GM19328 (cell line): ENCODE results near the gene THSD4.
"Not testable (repeated sequence)": the region's sequence is repeated elsewhere in the genome, so short reads cannot be mapped to it uniquely, and the experiment has no call there.

Experiments
- ATAC-seq: cut with Tn5 transposase; IDR thresholded peaks from one replicate; pipeline ENCODE4 v1.9.1; 2021; ENCODE audit warnings: mild to moderate bottlenecking, moderate library complexity; ENCODE audit not compliant: unreplicated experiment

THSD4 gene

GRCh38 chr15:71143373-71144310 lies 28.4 kb downstream of the THSD4 start:
- ATAC-seq: no peak

GRCh38 chr15:71145648-71146047 lies 30.4 kb downstream of the THSD4 start:
- ATAC-seq: no peak

- no peak for ATAC-seq
Observed at GRCh38 chr15:71146580-71146982, 31.3 kb downstream of the THSD4 start.

GRCh38 chr15:71148048-71148447 lies 32.8 kb downstream of the THSD4 start:
- no peak for ATAC-seq

- ATAC-seq: no peak
Observed at GRCh38 chr15:71149646-71150557, 34.6 kb downstream of the THSD4 start.

- no peak for ATAC-seq
Observed at GRCh38 chr15:71151081-71151480, 35.8 kb downstream of the THSD4 start.

GRCh38 chr15:71152542-71152941 lies 37.3 kb downstream of the THSD4 start:
- no peak for ATAC-seq

GRCh38 chr15:71153823-71154524 lies 38.7 kb downstream of the THSD4 start:
- ATAC-seq: no peak

GRCh38 chr15:71154607-71155200 lies 39.4 kb downstream of the THSD4 start:
- ATAC-seq: no peak

GRCh38 chr15:71155534-71155933 lies 40.3 kb downstream of the THSD4 start:
- ATAC-seq: no peak

GRCh38 chr15:71160976-71161375 lies 45.7 kb downstream of the THSD4 start:
- ATAC-seq: no peak

- ATAC-seq: no peak
Observed at GRCh38 chr15:71162309-71162708, 47.0 kb downstream of the THSD4 start.

- not testable (repeated sequence) for ATAC-seq
Observed at GRCh38 chr15:71164606-71165005, 49.3 kb downstream of the THSD4 start.

GRCh38 chr15:71167445-71168165 lies 52.3 kb downstream of the THSD4 start:
- ATAC-seq: no peak

GRCh38 chr15:71168166-71168834 lies 53.0 kb downstream of the THSD4 start:
- ATAC-seq: no peak

GRCh38 chr15:71170163-71170562 lies 54.9 kb downstream of the THSD4 start:
- ATAC-seq: no peak

GRCh38 chr15:71171195-71171594 lies 55.9 kb downstream of the THSD4 start:
- ATAC-seq: no peak

GRCh38 chr15:71174360-71174759 lies 59.1 kb downstream of the THSD4 start:
- ATAC-seq: not testable (repeated sequence)
